MV-4-11 (cell line): ENCODE results near the gene ARFGAP3.
A peak's percentile ranks its signal among the peaks of the same experiment; 100 is the strongest.

Experiments used
- DNase-seq: peaks from one replicate; lab custom pipeline; 2025; lab: John Stamatoyannopoulos, UW

ARFGAP3 gene

GRCh38 chr22:42862045-42862734, 5.1 kb upstream of the ARFGAP3 start:
- DNase-seq = no peak

- DNase-seq = no peak
These were observed 3.9 kb upstream of the ARFGAP3 start for GRCh38 chr22:42860968-42861367.

- no peak for DNase-seq
These were observed 890 bp upstream of the ARFGAP3 start for GRCh38 chr22:42857845-42858481.

- DNase-seq = peak; percentile 11
These were observed 751 bp downstream of the ARFGAP3 start for GRCh38 chr22:42856179-42856864.

GRCh38 chr22:42855721-42856120, 1.4 kb downstream of the ARFGAP3 start:
- no peak for DNase-seq

- peak; percentile 4 for DNase-seq
These were observed 1.9 kb downstream of the ARFGAP3 start for GRCh38 chr22:42855211-42855610.

GRCh38 chr22:42848941-42849550, 8.0 kb downstream of the ARFGAP3 start:
- no peak for DNase-seq

GRCh38 chr22:42847110-42847509, 10.0 kb downstream of the ARFGAP3 start:
- DNase-seq = no peak

GRCh38 chr22:42844756-42845155, 12.3 kb downstream of the ARFGAP3 start:
- no peak for DNase-seq

GRCh38 chr22:42842658-42843370, 14.3 kb downstream of the ARFGAP3 start:
- DNase-seq = no peak

GRCh38 chr22:42841444-42841843, 15.6 kb downstream of the ARFGAP3 start:
- no peak for DNase-seq

GRCh38 chr22:42837556-42837955, 19.5 kb downstream of the ARFGAP3 start:
- no peak for DNase-seq

- no peak for DNase-seq
These were observed 21.0 kb downstream of the ARFGAP3 start for GRCh38 chr22:42836026-42836425.

GRCh38 chr22:42834177-42834949, 22.7 kb downstream of the ARFGAP3 start:
- DNase-seq = no peak

GRCh38 chr22:42833104-42833503, 24.0 kb downstream of the ARFGAP3 start:
- DNase-seq = no peak

- no peak for DNase-seq
These were observed 25.4 kb downstream of the ARFGAP3 start for GRCh38 chr22:42831712-42832111.

GRCh38 chr22:42830161-42830560, 26.9 kb downstream of the ARFGAP3 start:
- DNase-seq = no peak

- no peak for DNase-seq
These were observed 27.8 kb downstream of the ARFGAP3 start for GRCh38 chr22:42829302-42829701.

- no peak for DNase-seq
These were observed 31.3 kb downstream of the ARFGAP3 start for GRCh38 chr22:42825796-42826195.

GRCh38 chr22:42821386-42821785, 35.7 kb downstream of the ARFGAP3 start:
- DNase-seq = no peak

- DNase-seq = peak; percentile 44
These were observed 36.9 kb downstream of the ARFGAP3 start for GRCh38 chr22:42820045-42820763.
